SK-N-SH (cell line): Measurements from ENCODE around the gene KDSR. TPM values are rescaled to one million over a fixed set of nuclear protein-coding genes. Genes with fewer than 3 reads are reported as not detected.

ENCODE experiments used
- CTCF ChIA-PET: fragments of 300-600, 350-600 bp; formaldehyde crosslinking; extraction: SDS; loops from one replicate; lab custom pipeline; 2021; lab: Yijun Ruan, JAX
- POLR2A ChIA-PET: fragments of 350-600 bp; sonication (Branson Sonifier 250); formaldehyde crosslinking; extraction: SDS; loops from one replicate; lab custom pipeline; 2020; ENCODE audit warnings: antibody characterized with exemption, inconsistent platforms; lab: Yijun Ruan, JAX
- DNase-seq: peaks from one replicate; pipeline ENCODE4 v3.0.0; 2012
- H2AFZ ChIP-seq: fragments of 200-600 bp; sonication (generic); 2 replicates; pipeline ENCODE4 v1.8.1; 2016; ENCODE audit warnings: antibody characterized with exemption, mild to moderate bottlenecking, low read depth
- H3F3A ChIP-seq: fragments of 200-600 bp; sonication (generic); replicated peaks from 2 replicates; pipeline ENCODE3; 2016; ENCODE audit warnings: antibody characterized with exemption, mild to moderate bottlenecking; ENCODE audit not compliant: insufficient read depth
- H3K27ac ChIP-seq, 2 experiments: fragments of 200-500 bp in 1 of 2; fragments of 200-600 bp in 1 of 2; sonication (Bioruptor generic) in 1 of 2; sonication (generic), shearing (Covaris generic) in 1 of 2; 2 replicates each; pipeline versions ENCODE4 v1.5.1 to v1.6.1; 2014 to 2016; ENCODE audit warnings: low read depth in 2 of 2, inconsistent platforms in 1 of 2, low read length in 1 of 2, mild to moderate bottlenecking in 1 of 2, mixed read lengths in 1 of 2
- H3K27me3 ChIP-seq: fragments of 200-600 bp; sonication (generic), shearing (Covaris generic); 2 replicates; pipeline ENCODE4 v1.6.1; 2016; ENCODE audit warnings: mixed run types; ENCODE audit not compliant: insufficient read depth
- H3K36me3 ChIP-seq, 2 experiments: fragments of 200-500 bp in 1 of 2; fragments of 200-600 bp in 1 of 2; sonication (Bioruptor generic) in 1 of 2; sonication (generic) in 1 of 2; replicated peaks in 1 of 2; 2 replicates each; pipeline versions ENCODE3 to v1.5.1; 2014 to 2016; ENCODE audit warnings: low read length in 1 of 2, mild to moderate bottlenecking in 1 of 2; ENCODE audit not compliant: insufficient read depth in 2 of 2, control insufficient read depth in 1 of 2
- H3K4me1 ChIP-seq, 2 experiments: fragments of 200-500 bp in 1 of 2; fragments of 200-600 bp in 1 of 2; sonication (Bioruptor generic) in 1 of 2; sonication (generic), shearing (Covaris generic) in 1 of 2; 2 replicates each; pipeline versions ENCODE4 v1.5.1 to v1.6.1; 2014 to 2016; ENCODE audit warnings: low read depth in 1 of 2, low read length in 1 of 2, mixed run types in 1 of 2; ENCODE audit not compliant: insufficient read depth in 2 of 2, control insufficient read depth in 1 of 2
- H3K4me2 ChIP-seq: fragments of 200-600 bp; sonication (generic), shearing (Covaris generic); 2 replicates; pipeline ENCODE4 v1.6.1; 2017; ENCODE audit warnings: mixed run types
- H3K4me3 ChIP-seq, 2 experiments: fragments of 200-500 bp in 1 of 2; fragments of 200-600 bp in 1 of 2; sonication (Bioruptor generic) in 1 of 2; sonication (generic), shearing (Covaris generic) in 1 of 2; 2 replicates each; pipeline versions ENCODE4 v1.5.1 to v1.8.1; 2014 to 2016; ENCODE audit warnings: low read depth in 2 of 2, inconsistent platforms in 1 of 2, low read length in 1 of 2, mild to moderate bottlenecking in 1 of 2, mixed read lengths in 1 of 2, moderate library complexity in 1 of 2
- H3K79me2 ChIP-seq: fragments of 200-600 bp; sonication (generic); 2 replicates; pipeline ENCODE4 v1.8.1; 2017; ENCODE audit warnings: mild to moderate bottlenecking; ENCODE audit not compliant: insufficient read depth
- H3K9ac ChIP-seq: fragments of 200-600 bp; sonication (generic); 2 replicates; pipeline ENCODE4 v1.6.1; 2017; ENCODE audit warnings: mixed run types
- H3K9me2 ChIP-seq: fragments of 200-600 bp; sonication (generic); 2 replicates; pipeline ENCODE4 v1.6.1; 2017; ENCODE audit warnings: mixed run types
- H3K9me3 ChIP-seq: fragments of 200-600 bp; sonication (generic); 2 replicates; pipeline ENCODE4 v1.6.1; 2017; ENCODE audit warnings: mixed run types, mild to moderate bottlenecking, moderate library complexity
- H4K20me1 ChIP-seq: fragments of 200-600 bp; sonication (generic); 2 replicates; pipeline ENCODE4 v1.6.1; 2017; ENCODE audit warnings: mild to moderate bottlenecking, mixed run types; ENCODE audit not compliant: insufficient read depth
- CHD2 ChIP-seq: fragments of 150-350 bp; IDR thresholded peaks from 2 replicates; pipeline ENCODE4 v1.6.1; 2018; ENCODE audit warnings: low read length; ENCODE audit not compliant: partially characterized antibody
- CTCF ChIP-seq: fragments of 200-600 bp; sonication (generic); IDR thresholded peaks from 2 replicates; pipeline ENCODE4 v1.6.1; 2017; ENCODE audit warnings: antibody characterized with exemption, mild to moderate bottlenecking, moderate library complexity
- EZH2phosphoT487 ChIP-seq: fragments of 200-600 bp; sonication (generic); IDR thresholded peaks from 2 replicates; pipeline ENCODE4 v1.6.1; 2017; ENCODE audit warnings: low read depth, mixed run types, mild to moderate bottlenecking, antibody characterized with exemption, moderate library complexity, borderline replicate concordance
- FOXM1 ChIP-seq: IDR thresholded peaks from 2 replicates; pipeline ENCODE4 v1.4.0; 2012; ENCODE audit warnings: low read depth, mild to moderate bottlenecking
- GABPA ChIP-seq: IDR thresholded peaks from 2 replicates; pipeline ENCODE4 v1.4.0; 2012; ENCODE audit warnings: low read depth, mild to moderate bottlenecking
- MAX ChIP-seq: IDR thresholded peaks from 2 replicates; pipeline ENCODE4 v1.4.0; 2012; ENCODE audit warnings: low read depth
- MEF2A ChIP-seq: IDR thresholded peaks from 2 replicates; pipeline ENCODE4 v1.4.0; 2012; ENCODE audit warnings: low read depth, borderline replicate concordance
- NFIC ChIP-seq: IDR thresholded peaks from 2 replicates; pipeline ENCODE4 v1.4.0; 2012; ENCODE audit warnings: borderline replicate concordance
- PBX3 ChIP-seq: IDR thresholded peaks from 2 replicates; pipeline ENCODE4; 2012
- RAD21 ChIP-seq: IDR thresholded peaks from 2 replicates; pipeline ENCODE4 v1.6.1; 2012; ENCODE audit warnings: mild to moderate bottlenecking, low read length
- REST ChIP-seq: IDR thresholded peaks from 2 replicates; pipeline ENCODE4 v1.6.1; 2012; ENCODE audit warnings: mild to moderate bottlenecking, low read depth, low read length, moderate library complexity
- RFX5 ChIP-seq: IDR thresholded peaks from 2 replicates; pipeline ENCODE4 v1.6.1; 2012; ENCODE audit warnings: mild to moderate bottlenecking, improper control_type of control experiment, low read length
- TEAD4 ChIP-seq: IDR thresholded peaks from 2 replicates; pipeline ENCODE4 v1.4.0; 2012; ENCODE audit warnings: mild to moderate bottlenecking, borderline replicate concordance; ENCODE audit not compliant: insufficient read depth
- USF1 ChIP-seq: IDR thresholded peaks from 2 replicates; pipeline ENCODE4 v1.4.0; 2012; ENCODE audit warnings: low read depth, borderline replicate concordance
- YY1 ChIP-seq: IDR thresholded peaks from 2 replicates; pipeline ENCODE4 v1.4.0; 2012; ENCODE audit warnings: low read depth, mild to moderate bottlenecking
- WGBS: methylation state at CpG from one replicate; pipeline ENCODE4 v1.1.6; 2017; ENCODE audit warnings: low lambda C conversion rate; 5-methylcytosine and 5-hydroxymethylcytosine counted together
- polyA plus RNA-seq, 3 experiments: library from polyadenylated mRNA; depleted of rRNA; stranded (reverse); fragments of >200 nt; gene quantifications; 2 replicates each; pipeline ENCODE4 v1.2.3, GENCODE V29; 2012

KDSR gene
- polyA plus RNA-seq, 1 of the 3 experiments (the other 2 are of a cell fraction) = 22.3 TPM

GRCh38 chr18:63346031-63346430 lies 21.0 kb downstream of the KDSR start:
- H3F3A ChIP-seq = peaks cover 9% of the 10 kb centered on the region
- peaks cover 0 to 7% of the 10 kb centered on the region in 2 experiments; a peak in 1 of 4 replicates for H3K4me1 ChIP-seq
- no peaks in the 10 kb centered on the region for H4K20me1 ChIP-seq
- H3K79me2 ChIP-seq = no peaks in the 10 kb centered on the region; the same call in 1 of the 2 replicates
- no peak overlapping the region for H3K27ac ChIP-seq
- H3K4me2 ChIP-seq = no peak overlapping the region
- peaks cover 51 to 64% of the 10 kb centered on the region in 2 experiments for H3K36me3 ChIP-seq
- no peak for DNase-seq
- POLR2A ChIA-PET = no interaction called here
- no peaks in the 10 kb centered on the region for H3K9me3 ChIP-seq
- H3K27me3 ChIP-seq = no peaks in the 10 kb centered on the region
- no peak overlapping the region for H3K9ac ChIP-seq
- CTCF ChIA-PET = interaction anchor here (1.5 to 1.7 kb wide), 2 partner anchors 93 to 321 kb away, joined by 4 to 6 read pairs; no protein-coding TSS in a partner anchor
- H3K9me2 ChIP-seq = no peaks in the 10 kb centered on the region
- no peak overlapping the region for H2AFZ ChIP-seq
- WGBS = 82% methylated on average over 7 of the region's 7 CpGs
- TF ChIP-seq NFIC (no peak), YY1 (no peak), MEF2A (no peak), FOXM1 (no peak), RAD21 (no peak), RFX5 (no peak), USF1 (no peak), MAX (no peak)
- no peak overlapping the region for H3K4me3 ChIP-seq

- Histone ChIP-seq H3K4me2 (no peak overlapping the region), H3K36me3 (peaks cover 50 to 63% of the 10 kb centered on the region in 2 experiments), H4K20me1 (no peaks in the 10 kb centered on the region), H2AFZ (no peak overlapping the region), H3K4me1 (peaks cover 0 to 7% of the 10 kb centered on the region in 2 experiments; a peak in 1 of 4 replicates), H3K4me3 (no peak overlapping the region), H3K9me2 (no peaks in the 10 kb centered on the region), H3K79me2 (no peaks in the 10 kb centered on the region; the same call in 1 of the 2 replicates), H3K27me3 (no peaks in the 10 kb centered on the region), H3F3A (peaks cover 11% of the 10 kb centered on the region), H3K27ac (no peak overlapping the region), H3K9ac (no peak overlapping the region), H3K9me3 (no peaks in the 10 kb centered on the region)
- ChIA-PET CTCF (interaction anchor here (1.0 to 1.7 kb wide), 4 partner anchors 13 to 320 kb away, joined by 3 to 6 read pairs (median 4); no protein-coding TSS in a partner anchor), POLR2A (no interaction called here)
- TF ChIP-seq PBX3 (no peak), RAD21 (no peak), EZH2phosphoT487 (no peak), CHD2 (no peak), CTCF (no peak), USF1 (no peak), REST (no peak), TEAD4 (no peak), GABPA (no peak), NFIC (no peak)
- 96% methylated on average over 2 of the region's 2 CpGs for WGBS
- no peak for DNase-seq
Measured at GRCh38 chr18:63344918-63345317, 22.1 kb downstream of the KDSR start.
